LoVo (cell line): ENCODE results near the gene EDDM3A.

Source experiments
- DNase-seq: peaks from one replicate; pipeline ENCODE4 v3.0.0-alpha.2; 2016; ENCODE audit warnings: low spot score

EDDM3A gene

DNA sequence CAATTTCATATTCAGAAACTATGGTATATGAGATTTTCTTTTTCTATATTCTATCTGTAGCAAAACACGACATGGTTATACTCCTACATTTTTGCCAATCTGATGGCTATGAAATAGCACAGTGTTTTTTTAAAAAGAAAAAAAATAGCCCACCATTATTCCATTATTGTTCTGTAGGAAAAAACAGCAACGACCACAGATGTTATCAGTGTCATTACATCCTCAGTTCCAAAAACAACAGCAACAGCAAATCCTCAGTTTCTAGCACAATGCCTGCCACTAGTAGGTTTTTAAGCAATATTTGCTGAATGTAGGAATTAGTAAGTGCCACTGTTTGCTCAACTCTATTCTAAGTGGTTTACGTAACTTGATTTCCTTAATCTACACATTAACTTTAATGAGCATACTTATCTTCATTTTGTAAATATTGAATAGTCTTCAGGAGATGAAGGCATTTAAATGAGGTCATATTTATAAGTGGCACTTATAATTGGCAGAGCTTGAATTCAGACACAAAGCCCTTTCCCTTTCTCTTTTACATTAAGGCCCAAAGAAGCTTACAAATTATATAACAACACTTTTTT lies 43.6 kb downstream of the EDDM3A start:
- DNase-seq, result no peak

DNA sequence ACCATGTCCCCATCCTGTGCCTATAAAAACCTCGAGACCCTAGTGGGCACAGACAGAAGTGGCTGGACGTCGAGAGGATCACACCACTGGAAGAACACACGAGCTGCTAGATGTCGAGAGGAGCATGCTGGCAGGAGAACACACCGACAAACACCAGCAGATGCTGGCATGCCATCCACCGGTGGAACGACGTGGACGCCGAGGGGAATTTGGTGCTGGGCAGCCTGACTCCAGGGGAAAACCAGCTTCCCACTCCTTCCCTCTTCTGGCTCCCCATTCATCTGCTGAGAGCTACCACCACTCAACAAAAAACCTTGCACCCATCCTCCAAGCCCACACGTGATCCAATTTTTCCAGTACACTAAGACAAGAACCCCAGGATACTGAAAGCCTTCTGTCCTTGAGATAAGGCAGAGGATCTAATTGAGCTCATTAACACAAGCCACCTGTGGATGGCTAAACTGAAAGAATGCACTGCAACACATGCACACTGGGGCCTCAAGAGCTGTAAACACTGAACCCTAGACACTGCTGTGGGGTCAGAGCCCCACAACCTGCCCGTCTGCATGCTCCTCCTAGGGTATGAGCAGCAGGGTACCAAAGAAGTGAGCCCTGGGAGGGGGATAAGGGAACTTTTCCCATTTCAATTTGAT lies 44.9 kb downstream of the EDDM3A start:
- no peak for DNase-seq

DNA sequence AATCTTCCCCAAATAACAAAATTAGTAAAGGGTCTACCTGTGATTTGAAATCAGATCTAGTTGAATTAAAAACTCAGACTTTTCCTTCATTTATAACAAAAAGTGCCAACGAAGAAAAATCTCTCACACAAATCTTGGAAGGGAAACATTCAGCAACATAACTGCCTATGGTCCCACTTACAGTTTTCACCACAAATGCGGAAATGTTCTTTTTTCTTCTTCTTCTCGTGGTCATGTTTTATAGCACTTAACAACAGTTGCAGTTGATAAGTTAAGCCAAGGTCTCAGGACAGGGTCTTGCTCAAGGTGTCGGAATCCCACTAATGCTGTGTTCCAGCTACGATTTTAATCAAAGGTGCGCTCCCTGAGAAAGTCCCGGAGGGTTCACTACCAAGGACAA lies 45.5 kb downstream of the EDDM3A start:
- DNase-seq, result no peak

DNA sequence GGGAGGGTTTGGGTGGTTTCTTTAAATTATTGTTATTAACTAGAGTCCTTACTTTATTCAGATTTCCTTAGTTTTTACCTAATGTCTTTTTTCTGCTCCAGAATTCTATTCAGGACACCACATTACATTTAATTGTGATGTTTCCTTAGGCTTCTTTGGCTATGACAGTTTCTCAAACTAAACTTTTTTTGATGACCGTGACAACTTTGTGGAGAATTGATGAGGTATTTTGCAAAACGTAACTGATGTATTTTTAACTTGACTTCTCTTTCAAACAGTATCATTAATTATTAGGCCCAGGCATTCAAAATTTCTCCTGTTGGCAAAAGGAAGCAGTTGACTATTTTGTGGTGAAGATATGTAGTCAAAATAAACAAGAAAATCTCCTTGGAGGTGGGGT lies 45.9 kb downstream of the EDDM3A start:
- DNase-seq, result no peak

DNA sequence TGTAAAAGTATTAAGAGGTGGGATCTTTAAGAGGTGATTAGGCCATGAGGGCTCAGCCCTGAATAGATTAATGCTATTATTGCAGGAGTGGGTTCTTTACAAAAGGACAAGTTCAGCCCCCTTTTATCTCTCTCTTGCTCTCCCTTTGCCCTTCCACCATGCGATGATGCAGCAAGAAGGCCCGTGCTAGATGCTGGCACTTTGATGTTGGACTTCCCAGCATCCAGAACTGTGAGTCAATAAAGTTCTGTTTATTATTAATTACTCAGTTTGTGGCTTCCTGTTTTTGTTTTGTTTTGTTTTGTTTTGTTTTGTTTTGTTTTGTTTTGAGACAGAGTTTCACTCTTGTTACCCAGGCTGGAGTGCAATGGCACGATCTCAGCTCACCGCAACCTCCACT lies 46.9 kb downstream of the EDDM3A start:
- no peak for DNase-seq

DNA sequence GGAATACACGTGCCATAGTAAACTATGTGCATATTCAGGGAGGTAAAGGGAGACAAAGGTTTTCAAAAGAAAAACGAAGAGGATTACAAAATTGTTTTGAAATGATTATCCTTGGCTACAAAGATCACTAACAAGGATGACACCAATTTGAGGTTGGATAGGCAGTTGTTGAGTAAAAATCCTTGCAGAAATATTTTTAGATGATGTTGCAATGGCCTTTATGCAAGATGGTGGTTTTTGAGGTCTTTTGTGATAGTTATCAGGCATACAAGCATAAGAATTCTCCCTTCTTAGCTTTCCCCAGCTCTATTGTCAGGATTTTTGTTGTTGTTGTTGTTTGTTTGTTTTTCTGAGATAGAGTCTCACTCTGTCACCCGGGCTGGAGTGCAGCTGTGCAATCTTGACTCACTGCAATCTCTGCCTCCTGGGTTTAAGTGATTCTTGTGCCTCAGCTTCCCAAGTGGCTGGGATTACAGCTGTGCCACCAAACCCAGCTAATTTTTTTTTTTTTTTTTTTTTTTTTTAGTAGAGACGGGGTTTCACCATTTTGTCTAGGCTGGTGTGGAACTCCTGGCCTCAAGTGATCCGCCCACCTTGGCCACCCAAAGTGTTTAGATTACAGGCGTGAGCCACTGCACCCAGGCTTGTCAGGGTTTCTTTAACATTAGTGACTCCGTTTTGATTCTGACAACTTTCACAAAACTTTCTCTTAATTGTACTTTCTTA lies 49.1 kb downstream of the EDDM3A start:
- DNase-seq, result no peak

DNA sequence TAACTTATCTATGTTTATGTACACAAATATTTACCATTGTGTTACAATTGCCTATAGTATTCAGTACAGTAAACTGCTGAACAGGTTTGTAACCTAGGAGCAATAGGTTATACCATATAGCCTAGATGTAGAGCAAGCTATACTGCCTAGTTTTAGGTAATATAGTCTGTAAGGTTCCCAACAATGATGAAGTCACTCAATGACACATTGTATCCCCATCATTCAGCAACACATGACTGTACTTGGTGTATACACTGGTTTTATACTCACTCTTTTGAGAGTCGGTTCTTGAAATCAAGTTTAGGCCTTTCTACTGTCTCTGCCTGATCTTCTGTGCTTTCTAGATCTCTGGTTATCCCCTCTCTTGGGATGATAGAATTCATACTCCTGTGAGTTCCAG lies 51.5 kb downstream of the EDDM3A start:
- DNase-seq, result no peak
